Activated CD8-positive, alpha-beta memory T cell treated with anti-CD3 and anti-CD28 coated beads for 48 hours (primary cell): ENCODE data around the gene LACTB.
"Not testable (repeated sequence)": the region's sequence is repeated elsewhere in the genome, so short reads cannot be mapped to it uniquely, and the experiment has no call there.

Source experiments
- DNase-seq, 3 experiments: peaks; one replicate each; pipeline ENCODE4 v3.0.0-alpha.2; 2020; ENCODE audit warnings: low read depth in 2 of 3, low spot score in 2 of 3

Gene LACTB

GRCh38 chr15:63089260-63090043 lies 32.2 kb upstream of the LACTB start:
- DNase-seq = no peak

- DNase-seq = no peak
Measured at GRCh38 chr15:63090472-63090871, 31.2 kb upstream of the LACTB start.

GRCh38 chr15:63090887-63091286 lies 30.8 kb upstream of the LACTB start:
- DNase-seq = no peak

- no peak for DNase-seq
Measured at GRCh38 chr15:63091679-63092446, 29.8 kb upstream of the LACTB start.

GRCh38 chr15:63093486-63094205 lies 28.0 kb upstream of the LACTB start:
- peak; percentile 30 to 41 (median 32) for DNase-seq

- no peak for DNase-seq
Measured at GRCh38 chr15:63094495-63094931, 27.1 kb upstream of the LACTB start.

- no peak for DNase-seq
Measured at GRCh38 chr15:63096178-63096577, 25.5 kb upstream of the LACTB start.

- not testable (repeated sequence) for DNase-seq
Measured at GRCh38 chr15:63098901-63099300, 22.8 kb upstream of the LACTB start.

GRCh38 chr15:63099581-63099980 lies 22.1 kb upstream of the LACTB start:
- not testable (repeated sequence) for DNase-seq

GRCh38 chr15:63103416-63103815 lies 18.2 kb upstream of the LACTB start:
- DNase-seq = no peak

- no peak for DNase-seq
Measured at GRCh38 chr15:63104727-63105126, 16.9 kb upstream of the LACTB start.

- DNase-seq = not testable (repeated sequence)
Measured at GRCh38 chr15:63105354-63105753, 16.3 kb upstream of the LACTB start.

GRCh38 chr15:63107895-63108546 lies 13.6 kb upstream of the LACTB start:
- no peak for DNase-seq

GRCh38 chr15:63109498-63109897 lies 12.2 kb upstream of the LACTB start:
- DNase-seq = no peak

- DNase-seq = no peak
Measured at GRCh38 chr15:63109920-63110319, 11.7 kb upstream of the LACTB start.

- no peak for DNase-seq
Measured at GRCh38 chr15:63110428-63111026, 11.1 kb upstream of the LACTB start.

- DNase-seq = no peak
Measured at GRCh38 chr15:63111481-63111880, 10.2 kb upstream of the LACTB start.

GRCh38 chr15:63112871-63113270 lies 8.8 kb upstream of the LACTB start:
- no peak for DNase-seq

- DNase-seq = no peak
Measured at GRCh38 chr15:63114465-63114864, 7.2 kb upstream of the LACTB start.

GRCh38 chr15:63118854-63119253 lies 2.8 kb upstream of the LACTB start:
- no peak for DNase-seq
